HG03571 (cell line): ENCODE measurements around the gene PWP1.

Source experiments
- ATAC-seq: cut with Tn5 transposase; IDR thresholded peaks from one replicate; pipeline ENCODE4 v1.9.1; 2021; ENCODE audit not compliant: unreplicated experiment

The PWP1 gene

DNA sequence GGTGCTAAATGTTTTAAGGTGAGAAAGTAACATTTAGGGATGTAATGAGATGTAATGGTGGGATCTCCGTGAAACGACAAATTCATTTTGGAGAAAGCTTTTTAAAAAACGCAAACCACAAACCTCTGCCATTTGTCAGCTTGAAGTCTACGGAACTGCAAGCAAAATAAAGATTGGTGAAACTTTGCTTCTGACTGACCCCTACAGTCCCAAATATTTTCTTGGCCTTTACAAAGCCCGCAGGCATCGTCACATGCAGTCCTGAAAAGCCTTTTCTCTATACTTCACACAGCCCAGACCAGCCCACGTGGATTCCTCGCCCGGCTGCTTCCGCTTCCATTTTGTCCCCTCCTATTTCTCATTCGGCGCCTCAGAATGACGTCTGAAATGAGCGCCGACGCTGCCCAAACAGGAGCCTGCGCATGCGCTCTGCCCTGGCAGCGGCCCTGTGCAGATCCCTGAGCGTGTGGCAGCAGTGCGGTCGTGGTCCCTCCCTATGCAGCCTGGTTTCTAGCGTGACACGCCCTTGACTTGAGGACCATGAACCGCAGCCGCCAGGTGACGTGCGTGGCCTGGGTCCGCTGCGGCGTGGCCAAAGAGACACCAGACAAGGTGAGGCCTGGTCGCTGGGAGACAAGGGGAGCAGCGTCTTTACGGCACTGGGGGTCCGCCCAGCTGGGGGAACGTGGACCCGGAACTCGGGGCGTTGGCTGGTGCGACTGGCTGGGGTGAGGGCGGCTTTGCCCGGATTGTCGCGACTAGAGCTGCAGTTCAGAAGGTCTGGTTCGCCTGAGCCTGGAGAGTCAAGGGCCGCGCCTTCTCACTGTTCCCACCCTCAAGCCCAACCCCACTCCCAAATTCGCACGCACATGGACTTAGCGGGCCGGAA is at the start of gene PWP1:
PWP1 (plus strand) TSS at position 440 of the 889 bp plus-strand sequence; CDS start at position 541, 101 bp downstream.
- peak; percentile 89 for ATAC-seq

DNA sequence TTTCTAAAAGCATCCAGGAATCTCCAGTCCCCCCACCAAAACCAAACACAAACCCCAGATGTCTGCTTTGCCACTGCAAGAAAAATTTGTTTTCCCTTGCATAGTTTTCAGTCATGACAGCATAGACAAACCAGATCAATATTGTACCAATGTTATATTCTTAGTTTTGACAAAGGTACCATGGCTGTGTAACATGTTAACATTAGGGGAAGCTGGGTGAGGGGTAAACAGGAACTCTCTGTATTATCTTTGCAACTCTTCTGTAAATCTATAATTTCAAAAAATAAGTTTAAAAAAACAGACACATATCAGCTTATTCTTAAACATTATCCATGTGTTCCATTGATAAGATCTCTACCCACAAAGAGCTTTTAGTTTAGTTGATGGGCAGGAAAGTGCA is 44.4 kb upstream of the PWP1 start:
- ATAC-seq, result no peak

DNA sequence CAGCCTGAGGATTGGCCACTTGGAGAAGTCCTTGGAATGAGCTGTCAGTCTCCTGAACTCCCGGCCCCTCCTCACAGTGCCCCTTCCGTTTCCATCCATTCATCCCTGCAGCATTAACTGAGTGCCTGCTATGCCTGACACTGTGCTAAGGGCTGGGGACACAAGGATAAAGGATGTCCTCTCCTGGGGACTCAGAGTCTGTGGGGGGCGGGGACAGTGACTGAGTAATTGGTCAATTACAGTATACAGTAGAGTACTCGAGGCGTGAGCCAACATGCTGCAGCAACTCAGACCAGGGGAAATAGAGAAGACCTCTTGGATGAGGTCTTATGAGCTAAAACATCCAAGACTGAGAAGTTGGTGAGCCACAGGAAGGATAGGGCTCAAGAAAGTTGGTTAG is 43.4 kb upstream of the PWP1 start:
- no peak for ATAC-seq

DNA sequence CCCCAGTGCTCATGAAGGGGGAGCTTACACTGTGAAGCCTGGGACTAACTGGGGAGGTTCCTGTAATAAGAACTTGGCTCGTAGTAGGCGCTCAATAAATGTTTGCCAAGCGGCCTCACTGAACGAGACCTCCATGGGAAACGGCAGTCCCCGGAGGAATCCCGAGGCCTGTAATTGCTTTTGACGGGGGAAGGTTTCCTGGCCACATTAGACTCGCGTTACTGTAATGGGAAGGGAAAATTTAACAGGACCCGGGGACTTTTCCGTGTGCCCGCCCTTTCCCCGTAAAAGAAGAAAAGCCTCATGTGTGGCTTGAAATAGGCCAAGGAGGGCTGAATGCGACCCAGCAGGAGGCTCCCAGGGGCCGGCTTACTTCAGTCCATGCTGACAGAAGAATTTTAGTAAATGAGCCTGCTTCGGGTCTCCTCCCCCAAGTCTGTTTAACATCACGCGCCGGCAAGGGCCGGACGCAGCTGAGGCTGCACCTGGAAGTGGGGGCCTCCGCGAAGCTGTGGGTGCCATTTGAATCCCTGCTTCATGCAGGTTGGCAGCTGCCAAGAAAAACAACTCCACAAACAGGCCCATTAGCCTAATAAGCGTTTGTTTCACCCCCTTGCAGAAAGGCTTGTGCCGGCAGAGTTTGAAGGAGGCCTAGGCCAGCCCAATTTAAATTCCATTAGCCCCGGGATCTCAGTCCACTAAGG is 39.8 kb upstream of the PWP1 start:
- no peak for ATAC-seq

DNA sequence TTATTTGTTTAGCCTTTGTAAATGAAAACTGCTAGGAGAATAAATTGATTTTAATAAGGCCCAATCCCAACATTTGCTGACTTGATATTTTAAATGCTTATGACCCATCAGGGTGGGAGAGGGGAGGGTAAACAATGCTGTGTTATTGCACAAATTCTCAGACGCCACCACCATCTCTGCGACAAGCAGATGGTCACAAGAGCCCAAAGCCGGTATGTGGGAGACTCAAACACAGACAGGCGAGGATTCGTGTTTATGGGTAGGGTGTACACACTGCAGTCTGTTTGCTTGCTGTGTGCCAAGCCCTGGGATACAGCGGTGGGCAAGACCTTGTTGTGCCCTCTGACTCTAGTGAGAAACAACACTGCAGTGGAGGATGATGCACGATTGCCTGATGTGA is 39.2 kb upstream of the PWP1 start:
- ATAC-seq, result no peak

DNA sequence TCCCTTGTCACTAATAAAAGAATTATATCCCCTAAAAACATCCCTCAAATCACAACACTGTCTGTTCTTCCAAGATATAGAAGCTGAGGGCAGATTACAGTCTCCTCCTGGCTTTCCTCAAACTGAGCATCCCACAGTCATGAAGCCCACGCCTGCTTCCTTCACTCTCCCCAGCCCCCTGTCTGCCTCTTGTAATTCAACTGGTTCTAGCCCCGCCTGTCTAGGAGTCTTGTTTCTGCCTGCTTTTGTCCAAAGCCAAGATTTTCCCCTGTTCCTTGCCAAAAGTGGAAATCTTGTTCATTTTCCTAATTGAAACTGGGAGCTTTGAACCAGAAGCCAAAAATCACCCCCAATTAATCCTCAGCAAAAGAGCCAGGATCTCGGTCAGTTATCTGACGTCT is 35.9 kb upstream of the PWP1 start:
- ATAC-seq, result no peak

DNA sequence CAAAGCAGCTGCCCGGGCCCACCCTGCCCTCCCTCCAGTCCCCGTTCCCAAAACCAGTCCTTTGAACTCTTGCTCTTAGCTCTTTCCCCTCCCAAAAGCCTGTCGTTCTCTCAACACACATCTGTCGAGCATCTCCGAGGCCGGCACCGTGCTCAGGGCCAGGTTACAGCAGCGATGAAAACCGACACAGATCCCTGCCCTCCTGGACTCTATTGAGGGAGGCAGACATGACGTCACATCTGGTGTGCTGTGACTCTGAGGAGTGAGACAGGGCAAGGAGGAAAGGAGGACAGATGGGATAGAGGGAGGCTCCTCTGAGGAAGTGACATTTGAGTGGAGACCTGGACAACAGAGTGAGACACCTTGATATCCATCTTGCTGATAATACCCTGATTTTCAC is 34.6 kb upstream of the PWP1 start:
- ATAC-seq, result no peak

DNA sequence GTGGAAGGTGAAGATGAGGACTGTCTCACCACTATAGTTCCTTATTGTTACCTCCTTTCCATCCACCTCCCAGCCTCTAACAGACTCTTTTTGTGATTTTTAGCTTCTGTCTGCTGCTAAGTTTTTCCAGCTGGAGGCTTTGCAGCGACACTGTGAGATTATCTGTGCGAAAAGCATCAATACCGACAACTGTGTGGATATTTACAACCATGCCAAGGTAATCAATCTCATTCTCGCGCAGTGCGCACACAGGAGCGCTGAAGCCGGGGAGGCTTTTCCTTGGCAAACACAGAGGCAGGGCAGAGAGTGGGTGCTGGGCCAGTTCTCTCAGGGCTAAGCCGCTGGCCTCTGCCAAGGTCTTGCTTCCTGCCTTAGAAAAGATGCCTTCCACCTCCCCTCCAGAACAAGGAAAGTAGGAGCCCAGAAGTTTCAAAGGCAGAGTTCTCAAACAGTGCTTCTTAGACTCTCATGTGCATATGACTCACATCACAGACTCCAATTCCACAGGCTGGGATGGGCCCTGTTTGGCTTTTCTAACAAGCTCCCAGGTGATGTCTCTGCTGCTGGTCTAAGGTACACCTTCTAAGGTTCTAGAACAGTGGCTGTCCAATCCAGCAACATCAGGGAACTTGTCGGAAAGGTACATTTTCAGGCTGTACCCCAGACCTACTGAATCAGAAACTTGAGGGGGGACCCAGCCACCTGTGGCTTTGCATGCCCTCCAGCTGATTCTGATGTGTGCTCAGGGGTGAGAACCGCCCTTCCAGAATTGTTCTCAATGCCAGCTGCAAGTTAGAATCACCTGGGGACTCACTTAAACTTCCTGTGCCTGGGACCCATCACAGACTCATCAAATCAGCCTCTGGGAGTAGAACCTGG is 33.8 kb upstream of the PWP1 start:
- ATAC-seq, result no peak

DNA sequence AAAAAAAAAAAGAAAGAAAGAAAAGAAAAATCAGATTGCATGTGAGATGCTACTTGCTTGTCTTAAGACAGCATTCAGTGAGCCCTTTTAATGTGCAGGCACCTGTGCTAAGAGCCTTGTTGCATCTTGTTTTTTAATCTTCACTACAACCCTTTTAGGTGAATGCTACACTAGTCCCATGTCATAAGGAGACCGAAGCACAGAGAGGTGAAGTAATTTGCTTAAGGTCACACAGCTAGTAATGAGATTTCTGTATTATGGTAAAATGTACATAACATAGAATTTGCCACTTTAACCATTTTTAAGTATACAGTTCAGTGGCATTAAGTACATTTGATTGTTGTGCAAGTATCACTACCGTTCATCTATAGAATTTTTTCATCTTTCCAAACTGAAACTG is 32.1 kb upstream of the PWP1 start:
- ATAC-seq, result no peak

DNA sequence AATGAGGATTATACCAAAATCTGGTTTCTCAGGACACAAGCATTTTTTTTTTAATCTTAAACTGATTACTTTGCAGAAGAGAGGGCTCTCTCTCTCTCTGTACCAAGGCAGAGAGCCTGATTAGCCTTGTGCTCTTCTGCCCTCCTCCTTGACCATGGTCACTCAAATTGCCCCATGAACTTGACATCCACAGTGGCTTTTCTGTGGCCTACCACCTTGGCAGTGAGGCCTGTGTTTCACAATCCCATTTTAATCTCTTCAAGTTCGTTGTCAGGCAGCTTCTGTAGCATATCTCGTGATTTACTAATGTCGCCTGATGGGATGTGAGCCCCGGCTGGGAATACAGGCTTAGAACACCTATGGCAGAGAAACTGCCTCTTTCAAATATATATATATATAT is 30.7 kb upstream of the PWP1 start:
- no peak for ATAC-seq

DNA sequence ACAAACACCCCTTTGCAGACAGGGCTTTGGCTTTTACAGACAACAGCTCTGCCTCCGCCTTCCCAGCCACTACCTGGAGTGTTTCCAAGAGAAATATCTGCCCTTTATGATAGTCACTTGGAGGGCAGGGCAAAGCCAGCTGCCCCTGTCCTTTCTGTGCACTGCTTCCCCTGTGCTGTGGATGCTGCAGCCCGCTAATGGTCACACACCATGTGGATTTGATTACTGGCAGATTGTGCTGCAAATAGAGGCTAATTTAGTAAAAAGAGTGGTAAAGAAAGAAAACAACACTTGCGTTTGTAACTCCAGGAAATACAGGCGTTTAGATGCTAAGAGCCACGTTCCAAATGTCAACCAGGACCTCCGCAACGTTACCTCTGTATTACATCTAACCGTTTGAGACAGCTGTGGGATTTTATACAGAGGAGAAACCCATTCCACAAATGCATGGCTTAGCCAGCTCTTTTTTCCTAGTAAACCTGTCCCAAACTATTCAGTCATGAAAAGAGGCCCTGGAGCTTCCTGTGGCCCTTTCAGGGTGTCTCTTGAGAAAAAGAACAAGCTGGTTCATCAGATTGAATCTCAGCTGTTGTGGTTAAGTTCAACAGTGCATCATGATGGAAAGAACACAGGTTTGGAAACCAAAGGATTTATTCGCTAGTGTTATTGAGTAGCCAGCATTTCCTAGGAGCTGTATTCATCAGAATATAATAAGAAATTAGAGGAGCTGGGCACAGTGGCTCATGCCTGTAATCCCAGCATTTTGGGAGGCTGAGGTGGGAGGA is 30.1 kb upstream of the PWP1 start:
- ATAC-seq, result no peak

DNA sequence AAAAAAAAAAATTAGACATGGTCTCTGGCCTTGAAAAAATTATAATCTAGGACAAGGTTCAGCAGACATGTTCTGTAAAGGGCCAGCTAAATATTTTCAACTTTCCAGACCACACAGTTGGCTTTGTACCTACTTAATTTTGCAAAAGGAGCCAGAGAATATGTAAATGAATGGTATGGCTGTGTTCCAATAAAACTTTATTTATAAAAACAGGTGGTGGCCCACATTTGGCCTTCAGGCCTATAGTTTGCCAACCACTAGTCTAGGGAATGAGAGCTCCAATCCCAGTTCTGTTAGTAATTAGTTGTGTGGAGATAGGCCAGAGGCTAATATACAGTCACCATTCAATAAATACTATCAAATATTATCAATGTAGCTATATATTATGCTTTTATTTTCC is 29.3 kb upstream of the PWP1 start:
- ATAC-seq, result no peak

DNA sequence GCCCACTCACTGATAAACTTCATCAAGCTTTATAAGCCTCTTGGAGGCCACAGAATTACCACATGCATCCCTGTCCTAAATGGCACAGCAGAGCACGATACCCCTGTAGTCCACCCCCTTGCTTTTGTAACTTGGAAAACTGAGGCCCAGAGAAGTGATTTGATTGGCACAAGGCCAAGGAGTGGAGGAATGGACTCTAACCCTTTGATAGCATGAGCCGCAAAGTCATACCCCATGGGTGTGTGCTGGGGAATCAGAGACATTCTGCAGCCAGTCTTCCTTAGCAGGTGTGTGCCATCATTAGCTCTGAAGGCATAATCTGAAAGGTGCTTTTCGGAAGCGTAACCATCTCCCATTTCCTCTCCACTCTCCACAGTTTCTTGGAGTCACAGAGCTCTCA is 28.5 kb upstream of the PWP1 start:
- ATAC-seq, result no peak

DNA sequence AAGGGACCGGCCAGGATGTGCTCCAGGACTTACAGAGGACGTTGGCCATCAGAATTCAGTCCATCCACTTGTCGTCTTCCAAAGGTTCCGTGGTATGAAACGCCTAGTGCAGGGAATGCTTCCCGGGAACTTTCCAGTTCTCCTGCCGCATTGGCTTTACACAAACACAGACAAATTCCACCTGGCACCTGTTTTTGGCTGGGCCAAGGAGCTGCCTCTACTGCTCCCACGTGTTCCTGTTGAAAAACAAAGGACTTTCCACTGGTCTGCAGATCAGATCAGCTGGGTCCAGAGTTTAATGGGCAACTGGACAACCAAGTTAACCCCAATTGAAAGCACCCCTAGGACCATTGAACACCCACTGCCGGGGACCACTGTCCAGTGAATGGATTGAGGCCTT is 28.0 kb upstream of the PWP1 start:
- ATAC-seq, result no peak

DNA sequence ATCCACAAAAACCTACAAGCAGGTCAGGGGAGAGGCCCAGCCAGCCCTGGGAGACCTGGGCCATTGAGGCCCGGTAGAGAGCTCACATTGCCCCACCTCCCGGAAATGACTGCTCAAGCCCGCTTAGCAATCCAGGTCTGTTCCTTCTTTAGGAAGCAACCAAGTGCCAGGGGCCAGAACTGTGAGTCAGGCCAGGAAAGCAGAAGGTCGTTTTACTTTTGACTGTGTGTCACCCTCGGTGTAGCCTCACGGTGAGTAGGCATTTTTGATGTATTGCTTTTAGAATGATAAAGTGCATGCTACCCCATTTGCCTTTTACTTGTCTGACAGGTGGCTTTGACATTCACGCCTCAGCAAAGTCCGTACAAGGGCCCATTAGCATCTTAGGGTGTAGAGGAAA is 25.4 kb upstream of the PWP1 start:
- no peak for ATAC-seq

DNA sequence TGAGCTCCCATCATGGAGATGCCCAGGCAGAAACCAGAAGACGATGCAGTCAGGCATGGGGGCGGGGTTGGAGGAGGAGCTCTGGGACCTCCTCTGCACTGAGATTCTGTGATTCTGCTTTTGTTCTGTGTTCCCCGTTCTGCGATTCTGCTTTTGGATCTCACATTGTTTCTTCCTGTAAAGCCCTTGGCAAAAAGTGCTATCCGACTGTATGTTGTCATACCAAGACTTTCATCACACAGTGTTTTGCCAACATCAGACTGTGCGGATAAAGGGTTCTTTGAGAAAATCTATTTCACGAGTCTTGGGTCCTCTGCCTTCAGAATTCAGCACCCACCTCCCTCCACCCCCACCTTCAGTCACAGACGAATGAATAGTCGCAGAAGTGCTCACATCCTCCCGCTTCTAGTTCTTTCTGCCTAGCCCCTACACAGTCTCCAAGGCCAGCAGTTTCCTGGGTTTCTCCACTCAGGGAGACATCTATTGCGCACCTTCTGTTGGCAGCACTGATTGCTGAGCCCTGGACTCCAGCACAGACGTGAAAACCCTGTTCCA is 24.7 kb upstream of the PWP1 start:
- no peak for ATAC-seq

DNA sequence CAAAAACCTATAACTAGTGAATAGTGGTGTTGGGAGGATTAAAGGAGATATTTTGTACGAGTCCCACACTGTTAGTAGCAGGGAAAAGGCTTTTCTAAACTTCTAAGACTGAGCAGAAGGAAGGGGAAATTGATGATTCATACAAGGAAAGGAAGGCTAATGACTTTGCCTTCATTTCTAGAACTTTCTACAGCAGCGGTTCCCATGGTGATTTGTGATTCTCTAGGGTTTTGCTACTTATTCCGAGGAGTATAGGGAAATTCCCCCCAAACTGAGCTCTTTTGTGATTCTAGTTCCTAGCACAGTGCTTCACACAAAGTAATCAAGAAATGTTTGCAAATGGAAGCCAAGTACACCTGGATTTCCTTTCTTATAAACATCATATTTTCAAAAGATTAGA is 23.8 kb upstream of the PWP1 start:
- no peak for ATAC-seq

DNA sequence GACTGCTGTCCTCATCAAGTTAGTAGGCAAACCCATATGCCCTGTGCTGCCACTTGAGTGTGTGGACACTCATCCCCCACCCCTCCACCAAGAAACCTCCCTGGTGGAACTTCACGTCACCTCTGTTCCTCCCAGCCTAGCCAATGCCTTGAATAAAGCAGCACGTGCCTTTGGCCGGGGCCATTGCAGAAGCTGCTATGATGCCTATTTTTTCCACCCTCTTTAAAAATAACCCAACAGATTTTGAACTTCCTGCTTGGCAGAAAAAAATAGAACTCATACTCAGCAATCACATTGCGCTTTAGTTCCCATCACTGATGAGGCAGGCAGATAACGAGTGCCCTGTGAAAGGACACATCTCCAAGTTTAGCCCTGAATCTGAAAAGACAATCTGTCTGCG is 23.1 kb upstream of the PWP1 start:
- no peak for ATAC-seq

DNA sequence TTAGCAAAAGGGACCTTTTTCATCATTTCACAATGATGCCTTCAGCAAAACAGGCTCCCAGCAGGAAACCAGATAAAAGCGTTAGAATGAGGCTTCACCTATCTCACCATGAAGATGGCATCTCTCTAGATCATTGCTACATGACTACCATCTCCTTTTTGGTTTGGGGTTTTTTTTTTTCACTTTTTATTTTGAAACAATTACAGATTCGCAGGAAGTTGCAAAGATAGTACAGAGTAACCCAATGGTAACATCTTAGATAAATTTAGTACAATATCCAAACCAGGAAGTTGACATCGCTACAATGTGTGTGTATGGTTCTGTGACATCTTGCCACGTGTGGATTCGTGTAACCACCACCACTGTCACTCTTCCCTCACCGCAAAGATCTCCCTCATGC is 22.3 kb upstream of the PWP1 start:
- ATAC-seq, result no peak

DNA sequence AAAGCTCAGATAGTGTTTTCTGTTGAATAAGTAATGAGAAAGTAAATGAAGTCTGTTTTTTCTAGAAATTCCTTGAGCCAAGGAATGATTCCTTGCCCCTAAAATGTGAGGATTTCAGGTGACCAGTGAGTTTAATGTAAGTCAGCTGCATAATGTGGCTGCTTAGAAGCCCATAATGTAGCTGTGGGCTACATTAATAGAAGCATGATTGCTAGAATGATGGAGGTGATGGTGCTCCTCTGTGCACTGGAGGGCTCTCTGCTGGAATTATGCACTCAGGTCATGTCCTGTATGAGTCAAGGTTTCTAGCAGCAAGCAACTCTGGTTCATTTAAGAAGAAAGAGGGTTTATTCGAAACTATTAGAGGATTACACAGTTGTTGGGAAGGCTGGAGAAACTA is 19.6 kb upstream of the PWP1 start:
- ATAC-seq, result no peak
